Fibroblast of peridontal ligament (primary cell): ENCODE measurements around the gene MRC2.
A peak's percentile ranks its signal among the peaks of the same experiment; 100 is the strongest.

Experiments used
- DNase-seq: peaks from one replicate; pipeline ENCODE4 v3.0.0-alpha.2; 2010; ENCODE audit errors: extremely low read depth

MRC2 gene

DNA sequence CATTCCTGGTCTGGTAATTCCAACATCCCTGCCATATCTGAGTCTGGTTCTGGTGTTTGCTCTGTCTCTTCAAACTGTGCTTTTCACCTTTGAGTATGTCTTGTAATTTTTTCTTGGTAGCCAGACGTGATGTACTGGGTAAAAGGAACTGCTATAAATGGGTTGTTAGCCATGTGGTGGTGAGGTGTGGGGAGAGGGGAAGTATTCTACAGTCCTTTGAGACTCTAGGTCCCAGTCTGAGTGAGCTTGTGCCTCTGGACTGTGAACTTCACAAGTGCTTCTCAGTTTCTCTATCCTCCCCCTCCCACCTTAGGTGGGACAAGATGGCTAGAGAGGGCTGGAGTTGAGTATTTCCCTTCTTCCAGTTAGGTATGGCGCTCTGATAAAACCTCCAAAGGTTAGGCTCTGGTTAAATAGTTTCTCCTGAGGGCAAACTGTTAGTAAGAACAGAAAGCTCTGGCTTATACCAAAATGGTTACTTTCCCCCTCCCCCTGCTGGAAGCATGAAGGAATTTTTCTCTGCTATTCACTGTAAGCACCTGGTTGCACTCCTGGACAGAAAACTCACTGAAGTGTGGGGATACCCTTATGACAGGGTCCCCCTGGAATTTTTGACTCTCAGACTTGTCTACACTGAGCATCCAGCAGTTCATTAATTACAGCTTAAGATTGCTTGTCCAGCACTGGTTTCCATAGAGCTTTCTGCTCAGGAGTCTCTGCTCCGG lies 92.8 kb downstream of the MRC2 start:
- DNase-seq = no peak

DNA sequence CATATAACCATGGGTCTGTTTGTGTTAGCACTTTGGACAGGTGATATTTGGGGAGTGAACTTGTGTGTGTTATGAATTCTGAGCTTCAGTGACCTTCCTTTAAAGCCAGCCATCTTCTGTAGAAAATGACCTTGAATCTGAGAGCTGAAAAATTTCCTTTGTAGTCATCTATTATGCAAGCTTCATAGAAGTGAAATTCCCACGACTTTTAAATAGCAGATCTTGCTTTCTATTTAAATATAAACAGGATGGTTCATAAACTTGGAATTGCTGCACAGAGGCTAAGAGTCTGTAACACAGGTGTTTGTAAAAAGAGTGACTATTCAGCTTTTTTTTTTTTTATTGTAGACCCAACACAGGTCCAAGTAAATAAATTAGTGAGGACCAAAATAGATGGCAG lies 95.2 kb downstream of the MRC2 start:
- DNase-seq = peak; percentile 22

DNA sequence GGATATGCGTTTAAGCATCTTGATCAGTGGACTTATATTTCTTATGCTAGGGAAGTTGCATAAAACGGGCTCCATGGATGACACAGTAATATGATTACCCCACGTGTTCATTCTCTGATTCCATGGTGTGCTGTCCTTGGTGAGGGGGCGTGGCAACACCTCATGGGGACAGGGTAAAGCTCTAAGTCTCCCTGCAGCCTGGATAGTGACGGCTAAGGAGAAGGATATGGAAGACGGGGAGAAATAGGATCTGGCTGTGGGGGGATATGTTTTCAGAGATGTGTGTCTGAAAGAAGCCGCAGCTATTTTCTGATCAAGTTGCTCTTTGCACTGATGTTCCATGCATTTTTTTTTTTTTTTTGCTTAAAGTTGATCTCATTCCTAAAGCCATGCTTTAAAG lies 96.4 kb downstream of the MRC2 start:
- DNase-seq = no peak

DNA sequence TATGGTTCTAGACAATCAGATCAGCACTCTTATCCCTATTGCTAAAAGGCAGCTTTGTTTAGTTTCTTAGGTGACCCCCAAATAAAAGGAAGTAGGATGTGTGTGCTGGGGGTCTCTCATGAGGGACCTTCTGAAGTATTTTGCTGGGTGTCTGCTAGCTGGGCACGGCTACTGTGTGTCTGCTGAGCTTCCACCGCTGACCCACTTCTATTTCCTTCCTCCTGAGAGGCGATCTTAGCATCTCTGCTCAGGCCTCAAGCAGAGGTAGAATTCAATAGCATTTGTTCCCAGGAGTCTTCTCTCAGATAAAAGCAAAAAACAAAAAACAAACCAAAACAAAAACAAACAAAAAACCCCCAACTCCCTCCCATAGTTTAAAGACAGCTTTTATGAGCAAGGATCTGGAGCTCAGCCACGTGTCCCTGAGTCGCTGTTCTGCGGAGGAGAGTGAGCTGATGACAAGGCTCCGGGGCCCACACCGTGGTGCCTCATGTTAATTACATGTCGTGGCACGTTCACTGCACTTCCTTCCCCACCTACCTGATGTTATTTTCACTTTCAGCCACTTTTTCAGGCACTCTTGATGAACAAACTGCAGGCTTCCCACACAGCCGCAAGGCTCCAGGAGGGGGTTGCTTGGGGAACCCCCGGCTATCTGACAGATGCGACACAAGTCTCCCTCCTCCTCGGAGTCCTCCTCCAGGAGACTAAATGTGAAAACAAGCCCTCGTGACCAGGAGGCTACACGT lies 97.1 kb downstream of the MRC2 start:
- DNase-seq = no peak

DNA sequence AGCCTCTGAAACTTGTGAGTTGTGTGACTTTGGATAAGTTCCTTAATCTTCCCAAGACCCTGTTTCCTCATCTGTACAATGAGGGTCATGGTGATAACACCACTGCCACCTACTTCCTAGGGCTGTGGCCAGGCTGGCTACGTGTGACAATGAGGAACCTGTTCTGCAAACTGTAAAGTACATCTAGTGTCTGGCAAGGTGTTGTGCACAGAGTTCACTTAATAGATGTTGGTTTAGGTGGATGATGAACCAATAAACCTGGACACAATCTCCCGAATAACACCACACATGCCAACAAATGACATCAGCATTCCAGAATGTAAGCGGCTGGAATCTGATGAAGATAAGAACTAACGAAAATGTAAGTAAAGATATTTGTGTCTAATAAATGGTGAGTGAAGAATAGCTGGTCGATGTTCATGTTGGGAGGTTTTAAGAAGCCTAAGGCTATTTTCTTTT lies 98.3 kb downstream of the MRC2 start:
- DNase-seq = no peak

DNA sequence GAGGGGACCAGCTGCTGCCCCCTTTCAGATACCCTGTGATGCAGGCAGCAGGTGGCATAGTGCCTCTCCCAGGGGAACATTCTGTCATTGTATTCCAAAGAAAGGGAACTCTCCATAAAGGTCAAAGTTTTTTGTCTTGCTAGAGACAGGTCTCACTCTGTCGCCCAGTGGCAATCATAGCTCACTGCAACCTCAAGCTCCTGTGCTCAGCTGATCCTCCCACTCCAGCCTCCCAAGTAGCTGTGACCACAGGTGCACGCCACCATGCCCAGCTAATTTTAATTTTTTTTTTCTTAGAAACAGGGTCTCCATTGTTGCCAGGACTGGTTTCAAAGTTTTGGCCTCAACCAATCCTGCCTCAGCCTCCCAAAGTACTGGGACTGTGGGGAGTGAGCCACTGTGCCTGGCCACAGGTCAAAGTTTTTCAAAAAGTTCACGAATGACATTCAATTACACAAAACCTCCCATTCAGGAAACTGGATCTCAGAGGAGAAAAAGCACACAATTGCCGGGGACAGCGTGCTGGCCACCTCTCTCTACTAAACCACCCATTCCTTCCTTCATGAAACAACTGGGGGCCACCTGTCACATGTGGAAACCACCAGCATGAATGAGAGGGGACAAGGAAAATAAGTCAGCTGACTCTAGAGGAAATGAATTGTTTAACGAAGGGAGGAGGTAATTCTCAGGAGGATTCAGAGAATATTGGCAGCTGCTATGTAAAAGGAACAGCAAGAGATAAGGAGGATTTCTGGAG lies 100.6 kb downstream of the MRC2 start:
- no peak for DNase-seq

DNA sequence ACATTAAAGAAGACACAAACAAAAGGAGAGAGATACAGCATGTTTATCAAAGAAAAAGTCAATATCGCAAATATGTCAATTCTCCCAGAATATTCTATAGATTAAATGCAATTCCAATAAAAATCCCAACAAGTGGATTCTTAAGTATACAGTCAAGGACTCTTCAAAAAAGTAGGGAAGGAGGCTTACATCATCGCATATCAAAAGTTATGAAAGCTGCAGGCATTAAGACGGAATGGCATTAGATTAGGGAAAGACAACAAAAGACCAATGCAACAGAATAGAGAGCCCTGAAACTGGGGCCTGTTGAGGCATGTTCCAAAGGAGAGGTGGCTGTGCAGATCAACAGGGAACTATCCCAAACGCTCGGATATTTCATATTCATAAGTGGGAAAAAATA lies 104.7 kb downstream of the MRC2 start:
- DNase-seq = no peak

DNA sequence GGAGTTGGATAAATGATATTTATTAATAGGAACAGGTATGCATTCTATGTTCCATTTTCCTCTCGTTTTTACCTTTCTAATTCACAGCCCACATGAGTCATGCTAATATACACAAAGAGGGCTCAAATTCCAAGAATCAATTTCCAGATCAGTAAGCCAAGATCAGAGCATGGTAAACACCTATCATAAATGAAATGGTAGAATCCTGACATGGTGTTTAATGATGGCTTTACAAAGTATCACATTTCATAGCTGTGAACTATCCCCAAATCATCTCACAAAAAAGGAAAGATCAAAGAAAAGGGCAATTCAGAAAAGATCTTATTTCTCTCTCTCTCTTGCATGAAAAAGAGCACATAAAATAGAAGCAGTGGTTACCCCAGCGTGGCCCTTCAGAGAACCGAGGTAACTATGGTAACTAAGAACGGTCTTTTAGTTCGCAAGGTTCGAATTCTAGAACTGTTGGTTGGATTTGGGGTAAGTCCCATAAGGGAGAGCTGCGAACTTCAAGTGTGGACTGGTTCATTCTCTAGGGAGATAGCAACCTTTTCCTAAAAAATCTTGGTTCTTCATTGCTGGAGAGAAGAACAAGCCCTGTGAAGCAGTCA lies 107.7 kb downstream of the MRC2 start:
- no peak for DNase-seq

DNA sequence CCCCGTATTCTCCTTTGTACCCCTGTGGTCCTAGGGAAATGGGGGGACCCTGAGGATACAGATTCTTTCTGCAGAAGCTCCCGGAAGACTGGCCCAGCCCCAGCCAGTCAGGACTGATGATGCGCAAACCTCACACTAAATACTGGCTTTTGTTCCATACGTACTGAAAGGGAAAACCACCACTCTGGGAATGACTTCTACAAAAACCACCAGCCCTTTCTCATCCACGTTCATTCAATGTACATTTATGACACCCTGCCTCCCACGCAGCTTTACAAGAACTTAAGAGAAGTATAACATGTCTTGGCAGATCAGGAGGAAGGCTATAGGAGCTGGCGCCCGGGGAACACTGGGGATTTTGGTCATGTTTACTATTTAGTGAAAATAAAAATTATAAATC lies 110.0 kb downstream of the MRC2 start:
- no peak for DNase-seq

DNA sequence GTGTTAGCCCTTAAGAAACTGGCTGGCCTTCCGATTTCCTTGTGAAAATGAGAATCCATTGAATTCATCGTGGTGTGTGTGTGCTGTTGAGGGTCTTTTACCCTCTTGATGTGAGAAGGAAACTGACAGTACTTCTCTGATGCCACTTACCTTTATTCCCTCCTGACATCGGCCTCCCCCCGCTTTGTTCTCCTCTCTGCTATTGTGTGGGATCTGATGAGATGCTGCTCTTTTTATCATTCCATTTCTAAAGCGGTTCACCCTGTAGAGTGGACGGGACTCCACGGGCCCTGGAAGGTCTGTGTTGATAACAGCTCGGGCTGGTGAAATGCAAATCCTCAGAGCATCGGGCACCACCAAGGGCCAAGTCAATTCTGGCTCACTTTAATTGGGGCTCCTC lies 110.8 kb downstream of the MRC2 start:
- no peak for DNase-seq

DNA sequence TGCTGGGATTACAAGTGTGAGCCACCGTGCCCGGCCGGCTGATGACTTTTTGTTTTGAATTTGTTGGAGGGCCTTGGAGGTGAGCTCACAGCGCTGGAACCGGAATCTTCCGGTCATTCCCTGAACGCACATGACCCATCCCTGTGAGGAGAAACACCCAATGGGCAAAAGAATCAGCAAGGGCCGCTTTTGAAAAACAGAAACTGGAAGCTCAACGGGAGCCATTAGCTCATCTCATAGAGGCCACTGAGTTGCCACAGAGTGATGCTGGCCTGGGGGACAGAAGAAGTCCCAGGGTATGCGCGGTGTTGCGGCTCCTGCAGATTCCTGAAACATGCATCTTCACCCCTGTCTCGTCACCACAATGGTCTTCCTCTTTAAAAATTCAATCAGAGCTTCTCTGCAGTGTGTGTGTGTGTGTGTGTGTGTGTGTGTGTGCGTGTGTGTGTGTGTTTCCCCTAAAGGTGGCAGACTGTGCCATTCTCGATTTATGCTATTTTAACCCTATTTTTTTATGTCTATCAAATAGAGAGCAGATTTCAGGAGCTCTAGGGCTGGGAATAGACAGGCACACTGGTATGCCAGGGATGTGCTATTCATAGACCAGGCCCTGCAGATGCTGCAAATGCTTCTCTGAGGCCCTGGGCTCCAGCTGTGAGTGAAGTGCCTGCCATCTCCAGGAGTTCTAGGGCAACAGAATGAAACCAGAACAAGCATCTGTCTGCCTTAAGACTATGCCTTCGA lies 112.3 kb downstream of the MRC2 start:
- DNase-seq = peak; percentile 61

DNA sequence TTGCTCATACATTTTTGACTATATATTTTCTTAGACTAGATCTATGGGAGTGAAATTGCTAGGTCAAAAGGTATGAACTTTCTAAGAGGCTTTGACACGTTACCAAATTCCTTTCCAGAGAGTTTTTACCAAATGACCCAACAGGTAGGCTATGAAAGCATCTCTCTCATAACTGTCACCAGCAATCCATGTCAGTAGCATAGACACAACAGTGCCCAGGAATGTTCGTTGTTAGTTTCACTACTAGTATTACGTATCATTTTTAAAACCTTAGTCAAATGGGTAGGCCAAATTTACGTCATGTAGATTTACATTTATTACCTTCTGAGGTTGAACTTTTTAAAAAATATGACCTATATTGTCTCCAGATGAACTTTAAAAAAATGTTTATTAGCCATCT lies 113.8 kb downstream of the MRC2 start:
- no peak for DNase-seq
